Gastroesophageal sphincter (tissue), 4 donors: ENCODE results near the gene GRB2. TPM values are rescaled to one million over a fixed set of nuclear protein-coding genes. Genes with fewer than 3 reads are reported as not detected.

Source experiments
- ATAC-seq: fragments of 150-250 bp; one replicate; pipeline ENCODE4 v1.9.1; 2016; ENCODE audit warnings: mild to moderate bottlenecking, moderate library complexity
- H3K27ac ChIP-seq, 4 donors: fragments of 200-600 bp; sonication (generic) in 3 of 4; 1 replicate in 3 of 4; 2 replicates in 1 of 4; pipeline ENCODE4 v1.5.1; 2016 to 2019
- H3K27me3 ChIP-seq: fragments of 200-600 bp; sonication (generic); one replicate; pipeline ENCODE4 v1.5.1; 2019
- H3K36me3 ChIP-seq, 2 donors: fragments of 200-600 bp; sonication (generic); one replicate each; pipeline ENCODE4 v1.5.1; 2019; ENCODE audit warnings: control low read depth in 1 of 2
- H3K4me1 ChIP-seq, 3 donors: fragments of 200-600 bp; sonication (generic); 1 replicate in 2 of 3; 2 replicates in 1 of 3; pipeline ENCODE4 v1.5.1; 2016 to 2019; ENCODE audit warnings: control low read depth in 2 of 3
- H3K4me3 ChIP-seq, 2 donors: fragments of 200-600 bp; sonication (generic); one replicate each; pipeline ENCODE4 v1.5.1; 2019; ENCODE audit warnings: mild to moderate bottlenecking in 1 of 2, moderate library complexity in 1 of 2
- H3K9me3 ChIP-seq, 3 donors: fragments of 200-600 bp; sonication (generic); one replicate each; pipeline ENCODE4 v1.5.1; 2017 to 2019; ENCODE audit warnings: control low read depth in 2 of 3
- CTCF ChIP-seq, 4 experiments: fragments of 200-600 bp in 2 of 4; fragments of 450-650 bp in 2 of 4; sonication (generic) in 1 of 4; IDR thresholded peaks; one replicate each; pipeline ENCODE4 v1.5.1; 2017 to 2019; ENCODE audit warnings: antibody characterized with exemption in 4 of 4, mild to moderate bottlenecking in 2 of 4, moderate library complexity in 2 of 4
- EP300 ChIP-seq: sonication (generic); formaldehyde crosslinking; IDR thresholded peaks from one replicate; pipeline ENCODE4 v1.6.1; 2017; ENCODE audit warnings: antibody characterized with exemption, mild to moderate bottlenecking
- POLR2A ChIP-seq, 2 donors: fragments of 450-650 bp; IDR thresholded peaks; one replicate each; pipeline ENCODE4 v1.6.1; 2017; ENCODE audit warnings: antibody characterized with exemption in 2 of 2, mild to moderate bottlenecking in 2 of 2, moderate library complexity in 1 of 2
- POLR2AphosphoS5 ChIP-seq: sonication (generic); formaldehyde crosslinking; IDR thresholded peaks from one replicate; pipeline ENCODE4 v1.6.1; 2017; ENCODE audit warnings: antibody characterized with exemption
- WGBS, 2 donors: methylation state at CpG; one replicate each; pipeline ENCODE4 v1.1.5; 2018; ENCODE audit warnings: low coverage in 1 of 2; 5-methylcytosine and 5-hydroxymethylcytosine counted together
- total RNA-seq, 4 donors: library from RNA; depleted of rRNA; stranded (reverse); fragments of >200 nt; gene quantifications; one replicate each; pipeline ENCODE4 v1.1.0, GENCODE V29; 2016

GRB2 gene
- total RNA-seq, 4 donors from 2014 or later: 80.6 to 113 (median 97.6) TPM

DNA sequence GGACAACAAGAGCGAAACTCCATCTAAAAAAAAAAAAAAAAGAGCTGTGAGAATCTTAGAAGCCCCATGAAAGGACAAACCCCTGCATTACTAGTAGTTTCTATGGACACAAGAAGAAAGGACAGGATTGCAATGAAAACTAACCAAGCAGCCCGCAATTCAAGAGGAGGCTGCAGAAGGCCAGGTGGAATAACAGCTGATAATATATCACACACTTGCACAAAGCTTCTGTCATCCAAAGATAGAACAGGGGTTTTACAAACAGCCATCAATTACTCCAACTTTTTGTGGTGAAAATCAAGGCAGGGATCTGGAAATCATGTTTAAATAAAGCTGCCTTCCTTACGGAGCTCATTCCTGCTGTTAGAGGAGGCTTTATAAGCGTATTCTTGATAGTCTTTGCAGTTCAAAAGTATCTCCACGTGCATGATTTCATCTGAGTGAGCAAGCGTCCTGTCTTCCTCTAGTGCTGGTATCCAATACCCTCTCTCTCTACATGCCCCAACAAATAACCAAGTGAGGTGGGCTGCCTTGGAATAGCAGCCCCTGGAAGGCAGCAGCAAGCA lies 27.8 kb upstream of the GRB2 start:
- Histone ChIP-seq H3K27ac (no peak overlapping the region), H3K4me1 (peaks cover 0 to 26% (median 14%) of the 10 kb centered on the region in 3 donors), H3K9me3 (no peaks in the 10 kb centered on the region), H3K36me3 (no peaks in the 10 kb centered on the region), H3K27me3 (no peaks in the 10 kb centered on the region), H3K4me3 (no peak overlapping the region)
- TF ChIP-seq EP300 (no peak), POLR2AphosphoS5 (no peak), POLR2A (IDR thresholded peaks at IDR 0.05) (no peak), CTCF (IDR thresholded peaks at IDR 0.05) (no peak)
- no peak for ATAC-seq
- 45 to 69% methylated on average over 2 to 6 of the region's 6 CpGs for WGBS, 2 donors

DNA sequence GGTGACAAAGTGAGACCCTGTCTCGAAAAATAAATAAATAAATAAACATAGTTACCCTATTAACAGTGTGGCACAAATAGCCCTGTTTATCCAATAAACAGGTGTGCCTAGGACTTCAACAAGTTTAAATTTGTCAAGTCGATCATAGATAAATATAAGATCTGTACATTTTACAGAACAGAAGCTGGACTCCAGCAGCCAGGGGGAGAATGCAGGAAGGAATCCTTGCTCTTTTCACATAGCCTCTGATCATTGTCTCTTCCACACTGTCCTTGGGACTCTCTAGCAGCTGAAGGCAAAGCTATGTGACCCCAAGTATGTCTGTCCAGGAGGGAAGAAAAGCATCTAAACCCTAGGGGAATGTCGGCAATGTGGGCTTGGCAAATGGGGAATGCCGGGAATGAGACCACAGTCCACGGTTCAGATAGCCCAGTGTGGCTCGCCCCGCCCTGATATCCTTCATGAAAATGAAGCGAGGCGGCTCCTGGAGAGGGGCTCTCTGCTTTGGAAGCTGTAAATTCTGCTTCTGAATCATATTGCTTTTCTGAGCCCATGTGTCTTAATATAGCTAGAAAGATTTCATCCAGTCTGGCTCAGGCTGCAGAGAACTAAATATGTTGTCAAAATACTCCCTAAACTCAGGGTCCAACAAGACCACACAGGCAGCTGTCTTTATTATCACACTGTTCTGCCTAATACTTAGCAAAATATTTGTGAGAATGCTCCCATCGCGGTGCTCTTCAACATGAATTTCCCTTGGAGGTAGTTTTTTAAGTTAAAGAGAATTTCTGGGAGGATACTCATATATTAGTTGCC lies 24.9 kb upstream of the GRB2 start:
- Histone ChIP-seq H3K36me3 (no peaks in the 10 kb centered on the region), H3K27ac (peak overlapping the region in 3 of 4 donors; percentile 74 to 85 (median 79)), H3K4me3 (no peak overlapping the region), H3K9me3 (no peaks in the 10 kb centered on the region), H3K27me3 (no peaks in the 10 kb centered on the region), H3K4me1 (peaks cover 0 to 41% (median 15%) of the 10 kb centered on the region in 3 donors)
- no peak for TF ChIP-seq EP300
- peak in 1 of 4 experiments; percentile 35 for TF ChIP-seq CTCF (IDR thresholded peaks at IDR 0.05)
- 21 to 58% methylated on average over 3 to 7 of the region's 11 CpGs for WGBS, 2 donors
- ATAC-seq: no peak

GRCh38 chr17:75428543-75429469 lies 23.3 kb upstream of the GRB2 start:
- Histone ChIP-seq H3K4me1 (peaks cover 0 to 41% (median 15%) of the 10 kb centered on the region in 3 donors), H3K4me3 (no peak overlapping the region), H3K36me3 (no peaks in the 10 kb centered on the region), H3K9me3 (no peaks in the 10 kb centered on the region), H3K27me3 (no peaks in the 10 kb centered on the region), H3K27ac (peak overlapping the region; percentile 48 to 85 (median 76))
- ATAC-seq: peak; percentile 54
- 27 to 48% methylated on average over 13 to 15 of the region's 17 CpGs for WGBS, 2 donors
- TF ChIP-seq EP300 (no peak), CTCF (IDR thresholded peaks at IDR 0.05) (no peak), POLR2A (IDR thresholded peaks at IDR 0.05) (no peak), POLR2AphosphoS5 (peak; percentile 26)

- TF ChIP-seq POLR2A (IDR thresholded peaks at IDR 0.05): no peak
- TF ChIP-seq EP300: no peak
- TF ChIP-seq POLR2AphosphoS5: no peak
- Histone ChIP-seq H3K27me3 (no peaks in the 10 kb centered on the region), H3K9me3 (no peaks in the 10 kb centered on the region), H3K4me1 (peaks cover 0 to 13% (median 0%) of the 10 kb centered on the region in 3 donors), H3K4me3 (no peak overlapping the region), H3K36me3 (no peaks in the 10 kb centered on the region), H3K27ac (no peak overlapping the region)
- 65 to 70% methylated on average over 4 to 5 of the region's 5 CpGs for WGBS, 2 donors
- no peak for ATAC-seq
Measured at GRCh38 chr17:75418531-75418930, 13.1 kb upstream of the GRB2 start.

DNA sequence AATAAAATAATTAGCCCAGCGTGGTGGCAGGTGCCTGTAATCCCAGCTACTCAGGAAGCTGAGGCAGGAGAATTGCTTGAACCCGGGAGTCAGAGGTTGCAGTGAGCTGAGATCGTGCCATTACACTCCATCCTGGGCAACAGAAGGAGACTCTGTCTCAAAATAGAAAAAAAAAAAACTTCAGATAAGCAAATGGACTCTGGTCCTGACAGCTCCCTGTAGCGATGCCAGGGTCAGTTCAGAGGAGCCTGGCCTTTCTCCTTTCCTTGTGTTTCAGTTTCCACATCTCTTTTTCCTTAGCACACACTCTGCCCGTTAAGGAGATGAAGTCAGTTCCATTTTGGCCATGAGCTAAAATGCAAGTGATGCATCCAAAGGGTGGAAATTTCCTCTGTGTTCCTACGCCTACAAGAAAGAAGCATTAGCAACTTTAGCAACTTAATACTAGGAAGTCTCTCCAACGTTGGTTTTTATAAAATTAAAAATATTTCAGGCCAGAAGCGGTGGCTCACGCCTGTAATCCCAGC lies 11.6 kb upstream of the GRB2 start:
- no peaks in the 10 kb centered on the region for H3K36me3 ChIP-seq
- no peak overlapping the region for H3K4me3 ChIP-seq
- peak overlapping the region in 1 of 4 donors; percentile 35 for H3K27ac ChIP-seq
- 31 to 33% methylated on average over 6 to 9 of the region's 9 CpGs for WGBS, 2 donors
- ATAC-seq: no peak
- H3K4me1 ChIP-seq: peaks cover 0 to 22% (median 3%) of the 10 kb centered on the region in 3 donors
- TF ChIP-seq CTCF (IDR thresholded peaks at IDR 0.05): no peak
- H3K27me3 ChIP-seq: no peaks in the 10 kb centered on the region
- H3K9me3 ChIP-seq: no peaks in the 10 kb centered on the region
